H9 (cell line): ENCODE measurements around the gene PI4K2A. TPM values are rescaled to one million over a fixed set of nuclear protein-coding genes. Genes with fewer than 3 reads are reported as not detected.

ENCODE experiments used
- DNase-seq: peaks from one replicate; pipeline ENCODE4 v3.0.0-alpha.2; 2017
- H2AFZ ChIP-seq: one replicate; pipeline ENCODE4 v1.6.1; 2013; ENCODE audit warnings: mild to moderate bottlenecking, low read length, control low read depth, moderate library complexity
- H2AK5ac ChIP-seq: 2 replicates; pipeline ENCODE4 v1.6.1; 2013; ENCODE audit warnings: low read length, control low read depth, mixed read lengths; ENCODE audit not compliant: insufficient read length
- H2BK120ac ChIP-seq: one replicate; pipeline ENCODE4 v1.6.1; 2013; ENCODE audit warnings: low read depth, mild to moderate bottlenecking, low read length, control low read depth, inconsistent platforms; ENCODE audit not compliant: poor library complexity, severe bottlenecking
- H2BK12ac ChIP-seq: 2 replicates; pipeline ENCODE4 v1.6.1; 2013; ENCODE audit warnings: low read length, control low read depth, mixed read lengths, low read depth; ENCODE audit not compliant: insufficient read length
- H2BK15ac ChIP-seq: 2 replicates; pipeline ENCODE4 v1.6.1; 2013; ENCODE audit warnings: low read depth, low read length, control low read depth
- H2BK20ac ChIP-seq: one replicate; pipeline ENCODE4 v1.6.1; 2013; ENCODE audit warnings: low read depth, mild to moderate bottlenecking, low read length, control low read depth, inconsistent platforms; ENCODE audit not compliant: poor library complexity, severe bottlenecking
- H2BK5ac ChIP-seq: 2 replicates; pipeline ENCODE4 v1.6.1; 2013; ENCODE audit warnings: low read length, control low read depth, mixed read lengths; ENCODE audit not compliant: insufficient read length
- H3K14ac ChIP-seq: 2 replicates; pipeline ENCODE4 v1.6.1; 2013; ENCODE audit warnings: low read length, control low read depth; ENCODE audit not compliant: insufficient read depth
- H3K18ac ChIP-seq: 2 replicates; pipeline ENCODE4 v1.6.1; 2013; ENCODE audit warnings: low read depth, mild to moderate bottlenecking, mixed read lengths, low read length, control low read depth; ENCODE audit not compliant: insufficient read length
- H3K23ac ChIP-seq: 2 replicates; pipeline ENCODE4 v1.6.1; 2013; ENCODE audit warnings: low read length, control low read depth, mixed read lengths, low read depth; ENCODE audit not compliant: insufficient read length
- H3K23me2 ChIP-seq: 2 replicates; pipeline ENCODE4 v1.6.1; 2013; ENCODE audit warnings: low read depth, mild to moderate bottlenecking, mixed read lengths, low read length, control low read depth; ENCODE audit not compliant: insufficient read length, poor library complexity, severe bottlenecking
- H3K27ac ChIP-seq: 2 replicates; pipeline ENCODE4 v1.5.1; 2013; ENCODE audit warnings: low read length, control low read depth, mixed read lengths, low read depth; ENCODE audit not compliant: insufficient read length
- H3K27me3 ChIP-seq: 2 replicates; pipeline ENCODE4 v1.6.1; 2013; ENCODE audit warnings: low read length, control low read depth, inconsistent platforms; ENCODE audit not compliant: insufficient read depth
- H3K4ac ChIP-seq: 2 replicates; pipeline ENCODE4 v1.6.1; 2013; ENCODE audit warnings: low read depth, mild to moderate bottlenecking, control low read depth, inconsistent platforms, low read length, moderate library complexity
- H3K4me1 ChIP-seq: 2 replicates; pipeline ENCODE4 v1.6.1; 2013; ENCODE audit warnings: low read length, control low read depth, inconsistent platforms; ENCODE audit not compliant: insufficient read depth
- H3K4me2 ChIP-seq: 2 replicates; pipeline ENCODE4 v1.6.1; 2013; ENCODE audit warnings: low read length, control low read depth, mixed read lengths; ENCODE audit not compliant: insufficient read length, insufficient read depth
- H3K56ac ChIP-seq: 2 replicates; pipeline ENCODE4 v1.6.1; 2013; ENCODE audit warnings: low read depth, mild to moderate bottlenecking, mixed read lengths, low read length, control low read depth; ENCODE audit not compliant: insufficient read length
- H3K79me1 ChIP-seq: 2 replicates; pipeline ENCODE4 v1.6.1; 2013; ENCODE audit warnings: low read depth, mild to moderate bottlenecking, moderate library complexity, low read length, control low read depth, inconsistent platforms; ENCODE audit not compliant: insufficient read depth, poor library complexity, severe bottlenecking
- H3K79me2 ChIP-seq: 2 replicates; pipeline ENCODE4 v1.6.1; 2013; ENCODE audit warnings: low read length, control low read depth, inconsistent platforms; ENCODE audit not compliant: insufficient read depth
- H3K9ac ChIP-seq: 2 replicates; pipeline ENCODE4 v1.6.1; 2013; ENCODE audit warnings: low read length, control low read depth, mixed read lengths; ENCODE audit not compliant: insufficient read length; ENCODE audit errors: extremely low read depth
- H3K9me3 ChIP-seq: one replicate; pipeline ENCODE4 v1.6.1; 2013; ENCODE audit warnings: low read depth, low read length, inconsistent platforms; ENCODE audit not compliant: control insufficient read depth
- H3T11ph ChIP-seq: one replicate; pipeline ENCODE4 v1.6.1; 2013; ENCODE audit warnings: mild to moderate bottlenecking, low read length, control low read depth, inconsistent platforms
- H4K20me1 ChIP-seq: one replicate; pipeline ENCODE4 v1.6.1; 2013; ENCODE audit not compliant: control insufficient read depth, insufficient read length, insufficient read depth
- H4K5ac ChIP-seq: 2 replicates; pipeline ENCODE4 v1.6.1; 2013; ENCODE audit warnings: low read depth, mild to moderate bottlenecking, mixed read lengths, low read length, control low read depth; ENCODE audit not compliant: insufficient read length
- H4K8ac ChIP-seq: replicated peaks from 2 replicates; pipeline ENCODE4 v1.6.1; 2013; ENCODE audit warnings: low read length, control low read depth, mixed read lengths, low read depth; ENCODE audit not compliant: insufficient read length
- H4K91ac ChIP-seq: 2 replicates; pipeline ENCODE4 v1.6.1; 2013; ENCODE audit warnings: low read depth, mild to moderate bottlenecking, moderate library complexity, mixed read lengths, low read length, control low read depth; ENCODE audit not compliant: insufficient read length
- H3K27ac Mint-ChIP-seq, 3 experiments: 2 replicates in 2 of 3; 3 replicates in 1 of 3; pipeline ENCODE4 v1.8.0; 2020 to 2021; ENCODE audit warnings: mixed read lengths in 3 of 3, mild to moderate bottlenecking in 1 of 3, moderate library complexity in 1 of 3
- H3K27me3 Mint-ChIP-seq: 2 replicates; pipeline ENCODE4 v1.8.0; 2021; ENCODE audit warnings: low read depth, mild to moderate bottlenecking, moderate library complexity, mixed read lengths
- H3K36me3 Mint-ChIP-seq, 3 experiments: 2 replicates in 2 of 3; 3 replicates in 1 of 3; pipeline ENCODE4 v1.8.0; 2020 to 2021; ENCODE audit warnings: low read depth in 3 of 3, mixed read lengths in 3 of 3; ENCODE audit not compliant: insufficient read depth in 1 of 3
- H3K4me1 Mint-ChIP-seq, 2 experiments: 2 replicates each; pipeline ENCODE4 v1.8.0; 2020; ENCODE audit warnings: mixed read lengths in 2 of 2
- H3K4me3 Mint-ChIP-seq, 2 experiments: 2 replicates in 1 of 2; 3 replicates in 1 of 2; pipeline ENCODE4 v1.8.0; 2020 to 2021; ENCODE audit warnings: mild to moderate bottlenecking in 2 of 2, mixed read lengths in 2 of 2, moderate library complexity in 1 of 2
- H3K9me3 Mint-ChIP-seq, 2 experiments: 2 replicates in 1 of 2; 3 replicates in 1 of 2; pipeline ENCODE4 v1.8.0; 2020; ENCODE audit warnings: mild to moderate bottlenecking in 2 of 2, mixed read lengths in 2 of 2, moderate library complexity in 1 of 2
- WGBS: extraction: QIAGEN DNeasy Blood & Tissue Kit; methylation state at CpG from one replicate; pipeline ENCODE4 v1.1.7; 2013; ENCODE audit warnings: missing lambda C conversion rate, low lambda C conversion rate, mixed read lengths; ENCODE audit not compliant: insufficient read length; ENCODE audit errors: extremely low coverage; 5-methylcytosine and 5-hydroxymethylcytosine counted together
- total RNA-seq: library from RNA; stranded (reverse); gene quantifications from 2 replicates; pipeline ENCODE4 v1.2.1, GENCODE V29; 2021
- TF ChIP-seq, protein P1 (sequence below): fragments of 200-600 bp; sonication (generic); conservative IDR thresholded peaks from 3 replicates; pipeline ENCODE4 v1.8.0; 2021; ENCODE audit warnings: antibody characterized with exemption, mild to moderate bottlenecking

Gene PI4K2A
- total RNA-seq, 1 experiment from 2014 or later: 30.9 TPM

DNA sequence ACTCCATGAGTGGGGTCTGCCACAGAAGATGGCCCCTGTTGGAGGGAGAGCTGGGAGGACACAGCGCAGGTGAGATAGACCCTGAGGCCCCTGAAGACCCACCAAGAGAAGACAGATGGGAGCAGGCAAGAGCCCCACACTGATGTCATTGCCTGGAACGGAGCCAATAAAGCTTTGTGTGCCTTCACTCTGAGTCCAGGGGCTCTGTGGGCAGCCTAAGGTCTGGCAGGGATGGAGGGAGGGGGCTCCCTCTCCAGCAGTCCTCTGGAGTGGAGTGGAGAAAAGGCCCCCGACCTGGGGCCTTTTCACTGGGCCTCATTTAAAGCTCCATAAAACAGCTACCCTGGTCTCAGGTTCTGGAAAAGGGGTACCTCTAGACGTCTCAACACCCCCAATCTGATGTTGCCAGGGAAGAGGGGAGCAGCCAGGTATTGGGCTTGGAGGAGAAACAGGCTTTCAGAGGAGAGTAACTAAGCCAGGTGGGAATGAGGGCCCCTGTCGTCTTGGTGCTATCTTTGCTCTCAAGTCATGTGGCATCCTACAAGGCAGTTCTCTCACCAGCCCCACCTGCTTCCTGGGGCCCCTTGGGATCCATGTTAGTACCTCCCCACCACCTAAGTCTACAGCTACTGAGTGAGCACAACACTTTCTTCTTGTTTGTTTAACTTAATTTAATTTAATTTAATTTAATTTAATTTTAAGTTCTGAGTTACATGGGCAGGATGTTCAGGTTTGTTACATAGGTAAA lies 49.5 kb upstream of the PI4K2A start:
- H4K8ac ChIP-seq: no peak overlapping the region
- no peak overlapping the region for H2BK12ac ChIP-seq
- Mint-ChIP-seq H3K4me1 (no peaks in the 10 kb centered on the region), H3K36me3 (no peaks in the 10 kb centered on the region), H3K27me3 (no peaks in the 10 kb centered on the region), H3K9me3 (no peaks in the 10 kb centered on the region), H3K27ac (no peak overlapping the region), H3K4me3 (no peak overlapping the region)
- H3K56ac ChIP-seq: no peak overlapping the region
- no peak overlapping the region for H3K23ac ChIP-seq
- H3K4me1 ChIP-seq: no peaks in the 10 kb centered on the region
- H4K20me1 ChIP-seq: no peaks in the 10 kb centered on the region
- H2AFZ ChIP-seq: no peak overlapping the region
- H3K79me1 ChIP-seq: no peaks in the 10 kb centered on the region
- H3K9ac ChIP-seq: no peak overlapping the region
- no peak overlapping the region for H3K14ac ChIP-seq
- H2BK20ac ChIP-seq: no peak overlapping the region
- no peak overlapping the region for H3K18ac ChIP-seq
- H3T11ph ChIP-seq: no peak overlapping the region
- H3K9me3 ChIP-seq: no peaks in the 10 kb centered on the region
- H2AK5ac ChIP-seq: no peak overlapping the region
- TF ChIP-seq, protein P1, sequence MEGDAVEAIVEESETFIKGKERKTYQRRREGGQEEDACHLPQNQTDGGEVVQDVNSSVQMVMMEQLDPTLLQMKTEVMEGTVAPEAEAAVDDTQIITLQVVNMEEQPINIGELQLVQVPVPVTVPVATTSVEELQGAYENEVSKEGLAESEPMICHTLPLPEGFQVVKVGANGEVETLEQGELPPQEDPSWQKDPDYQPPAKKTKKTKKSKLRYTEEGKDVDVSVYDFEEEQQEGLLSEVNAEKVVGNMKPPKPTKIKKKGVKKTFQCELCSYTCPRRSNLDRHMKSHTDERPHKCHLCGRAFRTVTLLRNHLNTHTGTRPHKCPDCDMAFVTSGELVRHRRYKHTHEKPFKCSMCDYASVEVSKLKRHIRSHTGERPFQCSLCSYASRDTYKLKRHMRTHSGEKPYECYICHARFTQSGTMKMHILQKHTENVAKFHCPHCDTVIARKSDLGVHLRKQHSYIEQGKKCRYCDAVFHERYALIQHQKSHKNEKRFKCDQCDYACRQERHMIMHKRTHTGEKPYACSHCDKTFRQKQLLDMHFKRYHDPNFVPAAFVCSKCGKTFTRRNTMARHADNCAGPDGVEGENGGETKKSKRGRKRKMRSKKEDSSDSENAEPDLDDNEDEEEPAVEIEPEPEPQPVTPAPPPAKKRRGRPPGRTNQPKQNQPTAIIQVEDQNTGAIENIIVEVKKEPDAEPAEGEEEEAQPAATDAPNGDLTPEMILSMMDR: no peak
- no peaks in the 10 kb centered on the region for H3K79me2 ChIP-seq
- H2BK120ac ChIP-seq: no peak overlapping the region
- no peak overlapping the region for H2BK15ac ChIP-seq
- H3K23me2 ChIP-seq: no peaks in the 10 kb centered on the region
- H3K4me2 ChIP-seq: no peak overlapping the region
- H4K91ac ChIP-seq: no peak overlapping the region
- WGBS: no CpG with 5 or more reads among the region's 5 CpGs
- no peak overlapping the region for H3K4ac ChIP-seq
- H4K5ac ChIP-seq: no peak overlapping the region
- H3K27ac ChIP-seq: no peak overlapping the region
- H2BK5ac ChIP-seq: no peak overlapping the region
- H3K27me3 ChIP-seq: no peaks in the 10 kb centered on the region
- DNase-seq: no peak
